HG02610 (cell line): ENCODE data around the gene SSH2.

Experiments
- ATAC-seq: cut with Tn5 transposase; IDR thresholded peaks from one replicate; pipeline ENCODE4 v1.9.1; 2021; ENCODE audit warnings: mild to moderate bottlenecking, moderate library complexity; ENCODE audit not compliant: unreplicated experiment

Gene SSH2

GRCh38 chr17:29633886-29634285 is 296.1 kb downstream of the SSH2 start:
- ATAC-seq: no peak

DNA sequence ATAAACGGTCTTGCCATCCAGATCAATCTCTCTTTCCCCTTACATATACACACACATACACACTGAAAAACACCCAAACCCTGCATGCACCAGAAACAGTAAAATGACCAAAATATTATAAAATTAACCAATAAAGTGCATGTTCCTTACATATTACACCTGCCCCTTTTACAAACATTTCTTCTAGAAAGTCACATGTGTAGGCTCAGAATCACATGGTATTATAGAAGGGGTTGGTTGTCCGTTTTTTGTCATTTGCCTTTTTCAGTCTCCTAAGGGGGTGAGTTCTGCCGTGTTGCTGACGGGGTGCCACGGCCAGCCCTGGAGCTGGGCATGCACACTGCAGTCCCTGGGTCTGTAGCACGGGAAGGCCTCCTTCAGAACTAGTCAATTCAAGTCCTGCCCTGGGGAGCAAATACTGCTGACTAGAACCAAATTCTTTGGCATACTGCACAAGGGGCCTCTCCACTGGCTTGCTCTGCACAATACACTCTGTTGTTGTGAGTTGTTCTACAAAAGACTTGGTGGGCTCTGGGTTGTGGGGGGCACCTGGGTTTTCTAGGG is 299.3 kb downstream of the SSH2 start:
- no peak for ATAC-seq

DNA sequence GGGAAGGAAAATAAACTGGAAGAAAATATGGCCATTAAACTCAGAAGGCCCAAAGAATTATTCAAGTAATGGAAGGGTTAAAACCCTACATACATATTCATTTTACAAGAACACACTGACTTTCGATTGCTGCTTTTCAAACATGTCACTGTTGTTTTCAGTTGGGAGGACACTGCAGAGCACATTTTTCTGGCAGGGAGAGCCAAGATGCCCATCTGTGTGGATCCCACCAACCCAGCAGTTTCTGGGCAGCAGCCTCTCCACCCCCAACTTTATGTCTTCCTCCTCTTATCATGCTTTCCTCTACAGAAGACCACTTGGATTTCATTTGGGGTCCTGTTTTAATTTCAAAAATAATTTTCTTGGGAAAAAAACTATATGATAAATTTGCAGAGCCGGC is 300.2 kb downstream of the SSH2 start:
- ATAC-seq: no peak

DNA sequence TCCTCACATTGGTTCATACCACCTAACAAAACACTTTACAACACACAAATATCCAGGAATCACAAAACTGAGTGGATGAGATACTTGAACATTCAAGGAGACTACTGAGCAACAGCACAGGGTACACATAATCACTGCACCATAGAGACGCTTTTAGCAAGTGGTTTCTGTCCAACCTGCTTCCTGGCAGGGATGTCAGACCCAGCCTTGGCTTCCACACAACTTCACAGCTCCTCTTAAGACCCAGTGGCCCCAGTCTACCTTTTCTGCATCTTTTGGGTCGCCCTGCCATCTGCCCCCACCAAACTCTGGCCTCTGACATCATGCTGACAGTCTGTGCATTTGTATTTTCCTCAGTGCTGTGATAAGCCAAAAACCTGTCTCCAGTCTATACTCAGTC is 301.4 kb downstream of the SSH2 start:
- ATAC-seq: no peak

DNA sequence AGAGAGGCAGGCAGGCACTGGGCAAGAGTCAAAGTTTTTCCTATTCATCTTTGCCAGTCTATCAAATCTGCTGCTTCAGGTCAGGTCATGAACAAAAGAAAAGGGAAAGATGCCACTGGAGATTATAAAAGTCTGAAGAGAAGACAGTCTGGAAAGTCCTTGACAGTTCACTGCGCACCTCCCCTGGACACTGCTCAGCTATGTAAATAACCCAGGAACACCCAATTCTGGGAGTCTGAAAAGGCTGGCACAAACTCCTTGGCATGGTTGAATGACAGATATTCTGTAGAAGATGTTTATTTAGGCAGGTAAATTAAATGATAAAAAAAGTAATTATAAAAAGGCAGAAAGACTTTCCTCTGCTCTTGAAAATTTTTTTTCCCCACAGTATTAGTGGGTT is 302.1 kb downstream of the SSH2 start:
- no peak for ATAC-seq

- ATAC-seq: no peak
Measured at GRCh38 chr17:29625037-29625750, 304.8 kb downstream of the SSH2 start.

GRCh38 chr17:29624586-29624985 is 305.4 kb downstream of the SSH2 start:
- ATAC-seq: no peak

DNA sequence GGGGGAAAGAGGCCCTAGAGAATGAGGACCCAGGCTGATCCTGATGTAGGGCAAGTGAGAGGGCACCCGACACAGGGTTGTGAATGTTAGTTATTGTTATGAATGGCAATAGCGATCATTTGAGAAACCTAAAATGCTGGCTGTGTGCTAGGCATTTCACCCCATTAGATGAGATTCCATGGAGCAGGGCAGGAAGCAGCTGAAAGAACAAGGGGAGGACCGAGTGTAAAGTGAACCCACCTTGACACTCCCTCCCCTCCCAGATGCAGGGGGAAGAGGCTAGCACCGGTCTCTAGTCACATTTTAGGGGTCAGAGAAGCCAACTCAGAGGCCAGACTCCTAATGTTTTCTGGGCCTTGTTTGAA is 306.8 kb downstream of the SSH2 start:
- ATAC-seq: no peak

GRCh38 chr17:29622337-29623282 is 307.4 kb downstream of the SSH2 start, which contains the start of gene CORO6:
TSS of gene CORO6 (minus strand) at chr17:29622912. CDS start at chr17:29621421, 1,491 bp downstream.
- peak; percentile 45 for ATAC-seq

GRCh38 chr17:29621751-29622194 is 308.3 kb downstream of the SSH2 start:
- no peak for ATAC-seq

DNA sequence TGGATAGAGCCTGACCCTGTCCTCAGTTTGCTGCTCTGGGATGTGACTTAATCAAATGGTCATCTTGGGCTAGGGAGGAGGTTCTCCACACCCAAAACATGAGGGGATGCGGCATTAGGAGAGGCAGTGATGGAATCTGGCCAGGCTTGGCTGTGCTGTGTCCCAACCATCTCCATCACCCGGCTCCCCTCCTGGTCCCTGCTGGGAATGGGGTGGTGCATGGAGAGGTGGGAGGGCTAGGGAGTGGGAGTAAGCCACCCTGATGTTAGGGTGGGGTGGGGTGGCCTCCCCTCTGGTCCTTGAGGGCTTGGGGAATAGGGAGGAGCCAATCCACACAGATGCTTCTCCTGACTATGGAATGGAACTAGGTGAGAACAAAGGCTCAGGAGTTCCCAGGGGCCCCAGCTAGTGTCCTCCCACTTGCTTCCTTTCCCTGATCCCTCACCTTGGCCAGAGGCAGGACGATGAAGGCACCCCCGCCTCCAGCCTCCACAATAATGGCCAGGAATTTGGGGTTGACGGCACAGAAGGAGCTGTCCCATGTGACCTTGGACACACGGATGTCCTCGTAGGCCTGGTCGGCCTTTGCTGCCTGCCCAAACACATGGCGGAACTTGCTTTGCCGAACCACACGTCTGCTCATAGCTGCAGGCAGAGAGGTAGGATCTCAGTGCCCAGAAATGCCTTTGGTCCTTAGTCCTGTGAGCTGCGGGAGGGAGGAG is 309.1 kb downstream of the SSH2 start:
- ATAC-seq: no peak

- ATAC-seq: no peak
Measured at GRCh38 chr17:29620271-29620670, 309.8 kb downstream of the SSH2 start.

- ATAC-seq: no peak
Measured at GRCh38 chr17:29619251-29619650, 310.8 kb downstream of the SSH2 start.

GRCh38 chr17:29618272-29619065 is 311.6 kb downstream of the SSH2 start:
- ATAC-seq: no peak

GRCh38 chr17:29617481-29618271 is 312.4 kb downstream of the SSH2 start:
- no peak for ATAC-seq

GRCh38 chr17:29617125-29617480 is 312.9 kb downstream of the SSH2 start:
- ATAC-seq: peak; percentile 50

DNA sequence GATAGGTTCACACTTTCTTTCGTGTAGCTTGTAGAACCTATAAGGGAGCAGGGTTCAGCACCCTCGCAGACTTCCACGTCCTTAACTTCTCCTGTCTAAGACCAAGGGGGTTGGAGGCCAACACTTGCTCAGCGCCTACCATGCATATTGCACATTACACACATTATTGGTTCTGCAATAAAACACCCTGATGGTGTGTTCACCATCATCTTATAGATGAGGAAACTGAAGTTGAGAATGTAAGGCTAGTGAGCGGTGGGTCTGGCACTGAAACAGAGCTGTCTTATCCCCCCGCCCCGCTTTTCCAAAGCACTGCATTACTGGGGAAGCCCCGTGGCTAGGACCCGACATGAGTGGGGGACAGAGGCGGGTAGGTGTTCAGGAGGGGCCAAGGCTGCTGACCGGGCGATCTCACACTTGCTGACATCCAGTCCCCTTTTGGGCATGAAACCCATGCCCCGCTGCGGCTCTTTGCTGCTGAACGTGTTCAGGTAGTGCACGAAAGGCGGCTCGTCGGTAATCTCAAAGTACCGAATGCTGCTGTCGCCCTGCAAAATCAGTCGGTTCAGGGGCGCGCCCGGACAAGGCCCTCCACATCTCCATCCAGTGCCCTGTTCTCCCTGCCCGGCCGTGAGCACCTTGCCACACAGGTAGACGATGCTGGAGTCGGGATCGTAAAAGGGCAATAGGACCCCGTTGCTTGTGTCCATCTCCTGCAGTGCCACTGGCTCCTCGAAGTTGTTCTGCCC is 313.6 kb downstream of the SSH2 start:
- ATAC-seq: no peak

DNA sequence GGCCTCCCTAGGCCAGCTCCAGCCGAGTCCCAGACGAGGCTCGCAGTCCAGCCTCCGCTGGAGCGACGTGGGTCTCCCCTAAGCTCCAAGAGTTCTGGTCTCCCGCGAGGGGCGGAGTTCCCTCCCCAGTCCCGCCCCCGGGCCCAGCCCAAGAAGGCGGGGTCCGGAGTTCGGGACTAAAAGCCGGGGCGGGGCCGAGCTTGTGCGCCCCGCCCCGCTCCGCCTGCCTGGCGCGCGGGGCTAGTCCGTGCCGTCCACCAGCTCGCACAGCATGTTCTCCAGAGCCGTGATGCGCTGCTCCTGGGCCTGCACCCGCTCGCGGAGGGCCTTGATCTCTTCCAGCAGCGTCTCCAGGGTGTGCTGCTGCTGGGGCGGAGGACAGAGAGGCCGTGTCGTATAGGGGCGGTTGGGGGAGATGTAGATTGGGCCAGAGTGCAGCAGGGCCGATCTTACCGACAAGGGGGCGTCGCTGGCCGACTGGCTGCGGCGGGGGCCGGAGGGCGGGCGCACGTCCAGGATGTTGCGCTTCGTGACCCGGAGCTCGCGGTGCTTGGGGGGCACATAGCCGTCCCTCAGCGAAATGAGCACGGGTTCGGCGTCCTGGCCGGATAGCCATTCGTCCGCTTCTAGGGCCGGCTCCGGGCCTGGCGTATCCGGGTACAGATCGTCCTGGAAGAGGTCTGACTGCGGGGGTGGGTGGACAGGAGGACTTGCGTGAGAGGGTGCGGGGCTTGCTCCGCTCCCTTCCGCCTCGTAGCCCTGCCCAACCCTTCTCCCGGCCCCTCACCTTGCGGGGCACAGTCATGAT is 314.3 kb downstream of the SSH2 start:
- ATAC-seq: peak; percentile 64
